Fibroblast of skin of abdomen (primary cell): ENCODE measurements around the gene LRRN4.
"Not testable (repeated sequence)": the region's sequence is repeated elsewhere in the genome, so short reads cannot be mapped to it uniquely, and the experiment has no call there.

Source experiments
- DNase-seq: peaks from one replicate; pipeline ENCODE4 v3.0.0-alpha.2; 2013

Gene LRRN4

GRCh38 chr20:6058684-6059295, 4.9 kb upstream of the LRRN4 start:
- DNase-seq = no peak

GRCh38 chr20:6057691-6058090, 3.8 kb upstream of the LRRN4 start:
- DNase-seq = no peak

GRCh38 chr20:6057139-6057538, 3.3 kb upstream of the LRRN4 start:
- DNase-seq = no peak

- no peak for DNase-seq
Observed at GRCh38 chr20:6055981-6056569, 2.2 kb upstream of the LRRN4 start.

- DNase-seq = no peak
Observed at GRCh38 chr20:6055161-6055783, 1.4 kb upstream of the LRRN4 start.

GRCh38 chr20:6054689-6055051, 810 bp upstream of the LRRN4 start:
- DNase-seq = not testable (repeated sequence)

- no peak for DNase-seq
Observed at GRCh38 chr20:6053064-6053775, 640 bp downstream of the LRRN4 start.

GRCh38 chr20:6051505-6051904, 2.4 kb downstream of the LRRN4 start:
- DNase-seq = peak; percentile 75

- DNase-seq = no peak
Observed at GRCh38 chr20:6048391-6048790, 5.5 kb downstream of the LRRN4 start.

- DNase-seq = no peak
Observed at GRCh38 chr20:6046432-6046831, 7.4 kb downstream of the LRRN4 start.

- peak; percentile 33 for DNase-seq
Observed at GRCh38 chr20:6045566-6045965, 8.3 kb downstream of the LRRN4 start.

- no peak for DNase-seq
Observed at GRCh38 chr20:6044115-6044514, 9.7 kb downstream of the LRRN4 start.

- DNase-seq = no peak
Observed at GRCh38 chr20:6041808-6042265, 12.0 kb downstream of the LRRN4 start.

- DNase-seq = no peak
Observed at GRCh38 chr20:6040958-6041807, 12.7 kb downstream of the LRRN4 start.

- no peak for DNase-seq
Observed at GRCh38 chr20:6040540-6040939, 13.3 kb downstream of the LRRN4 start.

- no peak for DNase-seq
Observed at GRCh38 chr20:6039766-6040165, 14.1 kb downstream of the LRRN4 start.

GRCh38 chr20:6038256-6038655, 15.6 kb downstream of the LRRN4 start:
- no peak for DNase-seq

- no peak for DNase-seq
Observed at GRCh38 chr20:6037082-6037481, 16.8 kb downstream of the LRRN4 start.

- no peak for DNase-seq
Observed at GRCh38 chr20:6036213-6036612, 17.6 kb downstream of the LRRN4 start.

- DNase-seq = peak; percentile 21
Observed at GRCh38 chr20:6034134-6034969, 19.5 kb downstream of the LRRN4 start.

GRCh38 chr20:6032907-6033306, 21.0 kb downstream of the LRRN4 start:
- DNase-seq = not testable (repeated sequence)
